EH (cell line): ENCODE results near the gene RADIL.
A peak's percentile ranks its signal among the peaks of the same experiment; 100 is the strongest.

Experiments used
- DNase-seq: peaks from one replicate; pipeline ENCODE4 v3.0.0-alpha.2; 2015; ENCODE audit warnings: low read depth

The RADIL gene

GRCh38 chr7:4792537-4793126, 90.9 kb downstream of the RADIL start:
- DNase-seq = no peak

- DNase-seq = peak; percentile 38
These were observed 91.6 kb downstream of the RADIL start for GRCh38 chr7:4791738-4792536.

GRCh38 chr7:4791101-4791737, 92.3 kb downstream of the RADIL start:
- no peak for DNase-seq

- DNase-seq = no peak
These were observed 93.0 kb downstream of the RADIL start for GRCh38 chr7:4790516-4790991.

GRCh38 chr7:4790078-4790465, 93.4 kb downstream of the RADIL start:
- no peak for DNase-seq

GRCh38 chr7:4789194-4790077, 94.1 kb downstream of the RADIL start:
- DNase-seq = no peak

GRCh38 chr7:4788627-4789189, 94.8 kb downstream of the RADIL start:
- no peak for DNase-seq

GRCh38 chr7:4787947-4788626, 95.4 kb downstream of the RADIL start:
- DNase-seq = no peak

GRCh38 chr7:4787541-4787940, 96.0 kb downstream of the RADIL start:
- no peak for DNase-seq

- no peak for DNase-seq
These were observed 97.5 kb downstream of the RADIL start for GRCh38 chr7:4786015-4786414.

- no peak for DNase-seq
These were observed 98.1 kb downstream of the RADIL start for GRCh38 chr7:4785371-4785770.

- DNase-seq = no peak
These were observed 98.7 kb downstream of the RADIL start for GRCh38 chr7:4784799-4785198.

- DNase-seq = no peak
These were observed 99.7 kb downstream of the RADIL start for GRCh38 chr7:4783762-4784351.

- no peak for DNase-seq
These were observed 100.2 kb downstream of the RADIL start for GRCh38 chr7:4783292-4783652.

- DNase-seq = no peak
These were observed 100.9 kb downstream of the RADIL start for GRCh38 chr7:4782333-4783291.

- no peak for DNase-seq
These were observed 102.0 kb downstream of the RADIL start for GRCh38 chr7:4781366-4782069.

GRCh38 chr7:4779118-4779517, 104.4 kb downstream of the RADIL start:
- no peak for DNase-seq

GRCh38 chr7:4775848-4776623, 107.5 kb downstream of the RADIL start:
- peak; percentile 67 for DNase-seq
